Measurements from ENCODE around the gene OR11H12.
"Not testable (repeated sequence)": the region's sequence is repeated elsewhere in the genome, so short reads cannot be mapped to it uniquely, and the experiment has no call there.

The OR11H12 gene

GRCh38 chr14:18600817-18601216 lies at the start of gene OR11H12:
TSS of gene OR11H12 (plus strand) at chr14:18601117. CDS start at chr14:18601117, 0 bp downstream.
- H3K79me2 ChIP-seq (ENCODE audit: insufficient read depth, low read length); H3K9me3 ChIP-seq (ENCODE audit: low read length); H3K27ac ChIP-seq (ENCODE audit: low read depth, low read length, poor library complexity, severe bottlenecking); H2AFZ ChIP-seq (ENCODE audit: low read length); H3K9me2 ChIP-seq (ENCODE audit: low read depth, low read length); H3K4me1 ChIP-seq (ENCODE audit: insufficient read depth, low read length, severe bottlenecking); H3F3A ChIP-seq (ENCODE audit: insufficient read depth, low read length); H4K20me1 ChIP-seq (ENCODE audit: insufficient read depth, low read length); H3K27me3 ChIP-seq (ENCODE audit: insufficient read depth, low read length); H3K36me3 ChIP-seq (ENCODE audit: insufficient read depth, low read length); H3K4me2 ChIP-seq (ENCODE audit: low read length); H3K4me3 ChIP-seq (ENCODE audit: low read depth, low read length, poor library complexity, severe bottlenecking); H3K9ac ChIP-seq (ENCODE audit: low read length): not testable (repeated sequence)

- not testable (repeated sequence) for H3K9me3 ChIP-seq (ENCODE audit: low read length); H3K27ac ChIP-seq (ENCODE audit: low read depth, low read length, poor library complexity, severe bottlenecking); H3K4me1 ChIP-seq (ENCODE audit: insufficient read depth, low read length, severe bottlenecking); H3K9me2 ChIP-seq (ENCODE audit: low read depth, low read length); H3K36me3 ChIP-seq (ENCODE audit: insufficient read depth, low read length); H3F3A ChIP-seq (ENCODE audit: insufficient read depth, low read length); H4K20me1 ChIP-seq (ENCODE audit: insufficient read depth, low read length); H3K27me3 ChIP-seq (ENCODE audit: insufficient read depth, low read length); H2AFZ ChIP-seq (ENCODE audit: low read length); H3K4me3 ChIP-seq (ENCODE audit: low read depth, low read length, poor library complexity, severe bottlenecking); H3K9ac ChIP-seq (ENCODE audit: low read length); H3K79me2 ChIP-seq (ENCODE audit: insufficient read depth, low read length); H3K4me2 ChIP-seq (ENCODE audit: low read length)
Measured at GRCh38 chr14:18582908-18583307, 18.0 kb upstream of the OR11H12 start.

- not testable (repeated sequence) for H3K36me3 ChIP-seq (ENCODE audit: insufficient read depth, low read length); H3K9me3 ChIP-seq (ENCODE audit: low read length); H3K4me2 ChIP-seq (ENCODE audit: low read length); H3K27ac ChIP-seq (ENCODE audit: low read depth, low read length, poor library complexity, severe bottlenecking); H3K4me3 ChIP-seq (ENCODE audit: low read depth, low read length, poor library complexity, severe bottlenecking); H3K9me2 ChIP-seq (ENCODE audit: low read depth, low read length); H3K79me2 ChIP-seq (ENCODE audit: insufficient read depth, low read length); H3K9ac ChIP-seq (ENCODE audit: low read length); H2AFZ ChIP-seq (ENCODE audit: low read length); H4K20me1 ChIP-seq (ENCODE audit: insufficient read depth, low read length); H3K27me3 ChIP-seq (ENCODE audit: insufficient read depth, low read length); H3F3A ChIP-seq (ENCODE audit: insufficient read depth, low read length); H3K4me1 ChIP-seq (ENCODE audit: insufficient read depth, low read length, severe bottlenecking)
Measured at GRCh38 chr14:18626610-18627213, 25.8 kb downstream of the OR11H12 start.

DNA sequence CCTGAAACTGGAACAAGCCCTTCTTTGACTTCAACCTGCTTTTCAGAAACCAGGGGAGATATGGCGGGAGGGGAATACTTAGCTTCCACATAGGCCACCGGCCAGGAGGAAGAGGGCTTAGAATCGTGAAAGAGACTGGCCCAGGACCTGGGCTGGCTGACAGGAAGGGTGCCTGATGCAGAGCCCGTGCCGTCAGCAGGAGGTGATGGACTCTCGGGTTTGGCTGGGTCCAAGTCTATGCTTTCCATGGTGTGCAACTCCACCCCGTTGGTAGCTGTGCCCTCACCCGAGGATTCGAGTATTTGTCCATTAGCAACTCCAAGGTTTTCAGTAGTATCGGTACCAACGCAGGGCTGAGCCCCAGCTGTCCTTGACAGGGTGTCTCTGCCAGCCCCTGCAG lies 35.1 kb downstream of the OR11H12 start:
- H3F3A ChIP-seq (ENCODE audit: insufficient read depth, low read length); H3K27ac ChIP-seq (ENCODE audit: low read depth, low read length, poor library complexity, severe bottlenecking); H3K4me2 ChIP-seq (ENCODE audit: low read length); H3K9me2 ChIP-seq (ENCODE audit: low read depth, low read length); H3K4me1 ChIP-seq (ENCODE audit: insufficient read depth, low read length, severe bottlenecking); H3K36me3 ChIP-seq (ENCODE audit: insufficient read depth, low read length); H3K27me3 ChIP-seq (ENCODE audit: insufficient read depth, low read length); H2AFZ ChIP-seq (ENCODE audit: low read length); H3K79me2 ChIP-seq (ENCODE audit: insufficient read depth, low read length); H3K9ac ChIP-seq (ENCODE audit: low read length); H3K9me3 ChIP-seq (ENCODE audit: low read length); H4K20me1 ChIP-seq (ENCODE audit: insufficient read depth, low read length); H3K4me3 ChIP-seq (ENCODE audit: low read depth, low read length, poor library complexity, severe bottlenecking): not testable (repeated sequence)

GRCh38 chr14:18638032-18638431 lies 37.1 kb downstream of the OR11H12 start:
- not testable (repeated sequence) for H2AFZ ChIP-seq (ENCODE audit: low read length); H3K9me3 ChIP-seq (ENCODE audit: low read length); H3K4me3 ChIP-seq (ENCODE audit: low read depth, low read length, poor library complexity, severe bottlenecking); H3K4me1 ChIP-seq (ENCODE audit: insufficient read depth, low read length, severe bottlenecking); H3K79me2 ChIP-seq (ENCODE audit: insufficient read depth, low read length); H3K27ac ChIP-seq (ENCODE audit: low read depth, low read length, poor library complexity, severe bottlenecking); H3K9ac ChIP-seq (ENCODE audit: low read length); H4K20me1 ChIP-seq (ENCODE audit: insufficient read depth, low read length); H3K9me2 ChIP-seq (ENCODE audit: low read depth, low read length); H3K27me3 ChIP-seq (ENCODE audit: insufficient read depth, low read length); H3K4me2 ChIP-seq (ENCODE audit: low read length); H3F3A ChIP-seq (ENCODE audit: insufficient read depth, low read length); H3K36me3 ChIP-seq (ENCODE audit: insufficient read depth, low read length)

GRCh38 chr14:18638785-18639184 lies 37.9 kb downstream of the OR11H12 start:
- H2AFZ ChIP-seq (ENCODE audit: low read length); H3K27ac ChIP-seq (ENCODE audit: low read depth, low read length, poor library complexity, severe bottlenecking); H3K4me1 ChIP-seq (ENCODE audit: insufficient read depth, low read length, severe bottlenecking); H3K9me2 ChIP-seq (ENCODE audit: low read depth, low read length); H4K20me1 ChIP-seq (ENCODE audit: insufficient read depth, low read length); H3K4me3 ChIP-seq (ENCODE audit: low read depth, low read length, poor library complexity, severe bottlenecking); H3K4me2 ChIP-seq (ENCODE audit: low read length); H3K79me2 ChIP-seq (ENCODE audit: insufficient read depth, low read length); H3F3A ChIP-seq (ENCODE audit: insufficient read depth, low read length); H3K9me3 ChIP-seq (ENCODE audit: low read length); H3K27me3 ChIP-seq (ENCODE audit: insufficient read depth, low read length); H3K36me3 ChIP-seq (ENCODE audit: insufficient read depth, low read length); H3K9ac ChIP-seq (ENCODE audit: low read length): not testable (repeated sequence)

DNA sequence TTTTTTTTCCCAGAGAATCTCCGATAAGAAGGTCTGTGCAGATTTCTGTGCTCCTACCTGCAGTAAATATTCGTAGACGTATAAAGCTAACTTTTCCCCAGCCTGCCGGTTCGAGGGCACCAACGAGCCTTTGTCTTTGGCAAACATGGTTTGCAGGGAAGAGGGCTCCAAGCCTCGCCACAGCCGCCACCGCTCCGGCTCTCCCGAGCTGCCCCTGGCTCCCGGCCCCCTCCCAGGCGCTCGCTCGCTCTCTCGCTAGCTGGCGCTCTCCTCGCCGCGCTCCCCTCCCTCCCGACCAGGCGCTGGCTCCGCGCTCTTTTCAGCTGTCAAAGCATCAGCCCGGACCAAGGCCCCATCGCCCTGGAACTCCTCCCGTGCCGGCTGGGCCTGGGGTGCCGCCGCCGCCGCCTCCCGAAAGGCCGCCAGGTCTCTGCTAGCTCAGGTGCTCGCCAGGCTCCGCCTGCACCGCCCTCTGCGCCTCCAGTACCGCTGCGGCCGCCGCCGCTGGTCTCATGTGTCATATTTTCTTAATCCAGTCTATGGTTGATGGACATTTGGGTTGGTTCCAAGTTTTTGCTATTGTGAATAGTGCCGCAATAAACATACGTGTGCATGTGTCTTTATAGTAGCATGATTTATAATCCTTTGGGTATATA lies 45.3 kb downstream of the OR11H12 start:
- not testable (repeated sequence) for H3K4me2 ChIP-seq (ENCODE audit: low read length); H3F3A ChIP-seq (ENCODE audit: insufficient read depth, low read length); H3K27ac ChIP-seq (ENCODE audit: low read depth, low read length, poor library complexity, severe bottlenecking); H3K36me3 ChIP-seq (ENCODE audit: insufficient read depth, low read length); H3K9ac ChIP-seq (ENCODE audit: low read length); H3K27me3 ChIP-seq (ENCODE audit: insufficient read depth, low read length); H3K9me2 ChIP-seq (ENCODE audit: low read depth, low read length); H4K20me1 ChIP-seq (ENCODE audit: insufficient read depth, low read length); H3K4me1 ChIP-seq (ENCODE audit: insufficient read depth, low read length, severe bottlenecking); H3K9me3 ChIP-seq (ENCODE audit: low read length); H3K4me3 ChIP-seq (ENCODE audit: low read depth, low read length, poor library complexity, severe bottlenecking); H2AFZ ChIP-seq (ENCODE audit: low read length); H3K79me2 ChIP-seq (ENCODE audit: insufficient read depth, low read length)
